ENCODE data around the gene SEC61G.

The SEC61G gene

DNA sequence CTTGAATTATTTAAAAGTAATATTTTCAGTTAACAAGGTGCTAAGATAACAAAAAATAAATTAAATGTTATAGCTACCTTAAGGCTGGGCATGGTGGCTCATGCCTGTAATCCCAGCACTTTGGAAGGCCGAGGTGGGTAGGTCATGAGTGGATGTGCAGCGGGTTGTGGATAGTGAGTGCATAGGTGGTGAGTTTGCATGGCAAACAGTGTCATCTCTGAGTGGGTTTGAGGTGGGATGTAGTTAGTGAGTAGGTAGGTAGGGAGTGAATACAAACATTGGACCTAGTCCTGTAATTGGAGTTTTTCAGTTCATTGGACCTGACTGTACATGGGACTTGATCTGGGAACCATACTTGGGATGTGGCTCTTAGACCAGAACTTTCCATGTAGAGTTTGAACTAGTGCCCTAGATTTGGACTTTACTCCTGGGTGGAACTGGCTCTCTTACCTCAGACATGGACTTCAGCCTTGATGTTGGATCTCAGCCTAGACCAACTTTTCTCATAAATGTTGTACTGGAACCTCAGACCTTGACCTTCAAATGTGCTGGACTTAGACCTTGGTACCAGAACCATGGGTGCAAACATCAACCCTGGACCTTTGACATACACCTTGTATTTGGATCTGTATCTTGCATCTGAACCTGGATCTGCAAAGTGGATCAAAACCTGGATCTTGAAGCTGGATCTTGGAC lies 47.0 kb downstream of the SEC61G start:
- Histone ChIP-seq H3K36me3 (ENCODE audit: control insufficient read depth in 4 of 4, insufficient read depth in 4 of 4, low read length in 3 of 4) (no peaks in the 10 kb centered on the region), H3K27me3 (replicated peaks in 2 of 5; ENCODE audit: control insufficient read depth in 4 of 5, insufficient read depth in 5 of 5, low read length in 4 of 5) (no peaks in the 10 kb centered on the region), H3K27ac (ENCODE audit: insufficient read depth in 1 of 2, low read depth in 1 of 2, low read length in 2 of 2, poor library complexity in 1 of 2, severe bottlenecking in 2 of 2) (no peak overlapping the region), H3K4me3 (ENCODE audit: control insufficient read depth in 1 of 7, extremely low read depth in 1 of 7, insufficient read depth in 4 of 7, low read depth in 2 of 7, low read length in 6 of 7) (no peak overlapping the region), H3K4me1 (ENCODE audit: control extremely low read depth in 1 of 4, control insufficient read depth in 4 of 4, insufficient read depth in 4 of 4, low read length in 3 of 4) (no peaks in the 10 kb centered on the region), H3K9me3 (ENCODE audit: control extremely low read depth in 1 of 5, control insufficient read depth in 4 of 5, insufficient read depth in 2 of 5, low read depth in 1 of 5, low read length in 4 of 5) (peaks cover 0 to 2% (median 0%) of the 10 kb centered on the region in 5 experiments)
- CTCF ChIA-PET, result no interaction called here
- WGBS (ENCODE audit: insufficient coverage), result 96% methylated on average over 2 of the region's 2 CpGs
- no peak for DNase-seq
- POLR2A ChIA-PET, result no interaction called here

DNA sequence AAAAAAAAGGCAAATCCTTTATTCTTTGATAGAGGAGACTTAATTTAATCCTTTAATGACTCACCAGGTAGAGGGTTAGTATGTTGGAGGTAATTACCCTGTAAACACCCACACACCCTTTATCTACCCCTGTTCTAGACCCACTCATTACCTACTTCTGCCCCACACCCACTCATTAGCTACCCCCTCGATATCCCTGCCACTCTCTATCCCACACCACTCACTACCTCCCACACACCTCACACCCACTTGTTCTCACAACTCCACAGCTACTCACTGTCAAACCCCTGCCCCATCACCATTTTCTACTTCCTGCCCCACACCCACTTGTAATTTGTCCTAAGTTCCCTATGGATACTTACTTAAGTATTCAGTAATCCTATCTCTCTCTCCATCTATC lies 49.7 kb downstream of the SEC61G start:
- Histone ChIP-seq H3K4me1 (ENCODE audit: control extremely low read depth in 1 of 4, control insufficient read depth in 4 of 4, insufficient read depth in 4 of 4, low read length in 3 of 4) (no peaks in the 10 kb centered on the region), H3K36me3 (ENCODE audit: control insufficient read depth in 4 of 4, insufficient read depth in 4 of 4, low read length in 3 of 4) (no peaks in the 10 kb centered on the region), H3K4me3 (ENCODE audit: control insufficient read depth in 1 of 7, extremely low read depth in 1 of 7, insufficient read depth in 4 of 7, low read depth in 2 of 7, low read length in 6 of 7) (no peak overlapping the region), H3K9me3 (ENCODE audit: control extremely low read depth in 1 of 5, control insufficient read depth in 4 of 5, insufficient read depth in 2 of 5, low read depth in 1 of 5, low read length in 4 of 5) (peaks cover 0 to 2% (median 0%) of the 10 kb centered on the region in 5 experiments), H3K27ac (ENCODE audit: insufficient read depth in 1 of 2, low read depth in 1 of 2, low read length in 2 of 2, poor library complexity in 1 of 2, severe bottlenecking in 2 of 2) (no peak overlapping the region), H3K27me3 (replicated peaks in 2 of 5; ENCODE audit: control insufficient read depth in 4 of 5, insufficient read depth in 5 of 5, low read length in 4 of 5) (no peaks in the 10 kb centered on the region)
- 100% methylated on average over 1 of the region's 1 CpG for WGBS (ENCODE audit: insufficient coverage)
- DNase-seq, result no peak
- ChIA-PET POLR2A (no interaction called here), CTCF (no interaction called here)

DNA sequence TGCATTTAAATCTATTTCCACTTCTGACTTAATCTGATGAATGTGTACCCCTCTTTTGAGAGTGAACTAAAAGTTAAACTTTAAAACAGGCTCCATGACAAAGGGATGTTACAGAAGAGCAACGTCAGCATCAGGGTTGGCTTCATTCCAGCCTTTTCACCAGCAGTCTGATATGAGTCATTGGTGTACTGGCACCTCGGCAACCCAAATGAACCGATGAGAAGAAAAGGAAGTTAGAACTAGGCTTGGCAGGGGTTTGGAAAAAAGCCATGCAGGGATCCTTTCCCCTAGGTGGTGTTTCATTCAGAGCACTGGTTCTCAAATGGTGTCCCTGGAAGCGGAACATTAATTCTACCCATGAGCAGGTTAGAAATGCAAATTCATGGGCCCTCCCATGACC lies 53.6 kb downstream of the SEC61G start:
- no peaks in the 10 kb centered on the region for H3K27me3 ChIP-seq (replicated peaks in 2 of 5; ENCODE audit: control insufficient read depth in 4 of 5, insufficient read depth in 5 of 5, low read length in 4 of 5)
- POLR2A ChIA-PET, result no interaction called here
- H3K9me3 ChIP-seq (ENCODE audit: control extremely low read depth in 1 of 5, control insufficient read depth in 4 of 5, insufficient read depth in 2 of 5, low read depth in 1 of 5, low read length in 4 of 5), result peaks cover 0 to 2% (median 0%) of the 10 kb centered on the region in 5 experiments
- H3K36me3 ChIP-seq (ENCODE audit: control insufficient read depth in 4 of 4, insufficient read depth in 4 of 4, low read length in 3 of 4), result no peaks in the 10 kb centered on the region
- WGBS (ENCODE audit: insufficient coverage), result 44% methylated on average over 4 of the region's 4 CpGs
- H3K4me3 ChIP-seq (ENCODE audit: control insufficient read depth in 1 of 7, extremely low read depth in 1 of 7, insufficient read depth in 4 of 7, low read depth in 2 of 7, low read length in 6 of 7), result no peak overlapping the region
- CTCF ChIA-PET, result no interaction called here
- no peaks in the 10 kb centered on the region for H3K4me1 ChIP-seq (ENCODE audit: control extremely low read depth in 1 of 4, control insufficient read depth in 4 of 4, insufficient read depth in 4 of 4, low read length in 3 of 4)
- peak; percentile 25 to 74 (median 62) for DNase-seq
- no peak overlapping the region for H3K27ac ChIP-seq (ENCODE audit: insufficient read depth in 1 of 2, low read depth in 1 of 2, low read length in 2 of 2, poor library complexity in 1 of 2, severe bottlenecking in 2 of 2)

DNA sequence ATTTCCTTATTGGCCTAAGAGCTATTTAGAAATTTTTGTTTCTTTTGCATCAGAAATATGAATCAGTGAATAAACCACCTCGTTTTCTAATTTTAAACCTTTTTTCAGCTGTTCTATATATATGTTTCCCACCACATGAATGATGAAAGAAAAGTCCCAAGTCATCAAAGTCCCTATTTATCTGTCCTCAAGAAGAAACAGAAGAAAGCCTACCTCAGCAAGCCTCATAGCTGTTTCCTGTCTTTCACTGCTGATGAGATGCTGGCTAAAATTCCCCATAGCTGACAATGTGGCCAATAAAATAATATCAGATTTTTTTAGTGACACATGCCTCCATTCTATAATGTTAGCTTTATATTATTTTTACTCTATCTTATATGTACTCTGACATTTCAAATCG lies 54.2 kb downstream of the SEC61G start:
- H3K4me3 ChIP-seq (ENCODE audit: control insufficient read depth in 1 of 7, extremely low read depth in 1 of 7, insufficient read depth in 4 of 7, low read depth in 2 of 7, low read length in 6 of 7), result no peak overlapping the region
- H3K27me3 ChIP-seq (replicated peaks in 2 of 5; ENCODE audit: control insufficient read depth in 4 of 5, insufficient read depth in 5 of 5, low read length in 4 of 5), result no peaks in the 10 kb centered on the region
- POLR2A ChIA-PET, result no interaction called here
- no CpG with 5 or more reads among the region's 2 CpGs for WGBS (ENCODE audit: insufficient coverage)
- no peaks in the 10 kb centered on the region for H3K4me1 ChIP-seq (ENCODE audit: control extremely low read depth in 1 of 4, control insufficient read depth in 4 of 4, insufficient read depth in 4 of 4, low read length in 3 of 4)
- CTCF ChIA-PET, result no interaction called here
- peaks cover 0 to 2% (median 0%) of the 10 kb centered on the region in 5 experiments for H3K9me3 ChIP-seq (ENCODE audit: control extremely low read depth in 1 of 5, control insufficient read depth in 4 of 5, insufficient read depth in 2 of 5, low read depth in 1 of 5, low read length in 4 of 5)
- no peaks in the 10 kb centered on the region for H3K36me3 ChIP-seq (ENCODE audit: control insufficient read depth in 4 of 4, insufficient read depth in 4 of 4, low read length in 3 of 4)
- H3K27ac ChIP-seq (ENCODE audit: insufficient read depth in 1 of 2, low read depth in 1 of 2, low read length in 2 of 2, poor library complexity in 1 of 2, severe bottlenecking in 2 of 2), result no peak overlapping the region
- no peak for DNase-seq

All from common myeloid progenitor, CD34-positive (primary cell).